PC-9 (cell line): ENCODE measurements around the gene CRACDL. TPM values are rescaled to one million over a fixed set of nuclear protein-coding genes. Genes with fewer than 3 reads are reported as not detected.

Experiments
- BruUV-seq: library from RNA; stranded (reverse); fragments of 400-500 nt; replicated peaks from 2 replicates; lab custom pipeline; 2021; lab: Mats Ljungman, UMichigan
- CTCF ChIA-PET: fragments of 300-600 bp; sonication (Branson Sonifier 250); formaldehyde crosslinking; loops from one replicate; lab custom pipeline; 2022; ENCODE audit warnings: antibody characterized with exemption; lab: Charles Lee
- POLR2A ChIA-PET: fragments of 300-600 bp; sonication (Branson Sonifier 250); formaldehyde crosslinking; loops from one replicate; lab custom pipeline; 2022; ENCODE audit warnings: antibody characterized with exemption; ENCODE audit not compliant: unreplicated experiment; lab: Charles Lee
- DNase-seq, 2 experiments: peaks; one replicate each; pipeline versions ENCODE4 v3.0.0 to v3.0.0-alpha.2; 2015 to 2022; ENCODE audit warnings: mixed read lengths in 1 of 2
- H2AFZ ChIP-seq: fragments of 200-600 bp; sonication (generic); 2 replicates; pipeline ENCODE4 v1.8.1; 2017; ENCODE audit warnings: antibody characterized with exemption
- H3F3A ChIP-seq: fragments of 200-600 bp; sonication (generic); 2 replicates; pipeline ENCODE4 v1.8.1; 2017; ENCODE audit warnings: antibody characterized with exemption, mild to moderate bottlenecking, low read depth; ENCODE audit not compliant: insufficient read depth
- H3K27ac ChIP-seq: fragments of 200-600 bp; sonication (generic); 2 replicates; pipeline ENCODE4 v1.6.1; 2016; ENCODE audit warnings: mixed run types
- H3K27me3 ChIP-seq: fragments of 200-600 bp; sonication (generic); 2 replicates; pipeline ENCODE4 v1.6.1; 2016; ENCODE audit warnings: low read depth, mixed run types; ENCODE audit not compliant: insufficient read depth
- H3K36me3 ChIP-seq: fragments of 200-600 bp; sonication (generic); 2 replicates; pipeline ENCODE4 v1.6.1; 2016; ENCODE audit warnings: low read depth, mixed run types
- H3K4me1 ChIP-seq: fragments of 200-600 bp; sonication (generic); replicated peaks from 2 replicates; pipeline ENCODE4 v1.6.1; 2016; ENCODE audit warnings: mixed run types; ENCODE audit not compliant: insufficient read depth
- H3K4me2 ChIP-seq: fragments of 200-600 bp; sonication (generic); 2 replicates; pipeline ENCODE4 v1.6.1; 2017; ENCODE audit warnings: mixed run types
- H3K4me3 ChIP-seq: fragments of 200-600 bp; sonication (generic); 2 replicates; pipeline ENCODE4 v1.6.1; 2016; ENCODE audit warnings: mixed run types
- H3K79me2 ChIP-seq: fragments of 200-600 bp; sonication (generic); 2 replicates; pipeline ENCODE4 v1.6.1; 2017; ENCODE audit warnings: low read depth, mixed run types
- H3K9me2 ChIP-seq: fragments of 200-600 bp; sonication (generic); 2 replicates; pipeline ENCODE4 v1.8.1; 2017; ENCODE audit warnings: mild to moderate bottlenecking; ENCODE audit not compliant: insufficient read depth
- H3K9me3 ChIP-seq: fragments of 200-600 bp; sonication (generic); 2 replicates; pipeline ENCODE4 v1.8.1; 2016; ENCODE audit warnings: low read depth; ENCODE audit not compliant: insufficient read depth
- H4K20me1 ChIP-seq: fragments of 200-600 bp; sonication (generic); 2 replicates; pipeline ENCODE4 v1.8.1; 2017; ENCODE audit not compliant: insufficient read depth
- CTCF ChIP-seq: fragments of 200-600 bp; sonication (generic); conservative IDR thresholded peaks from 2 replicates; pipeline ENCODE4 v1.6.1; 2017; ENCODE audit warnings: mixed run types, antibody characterized with exemption, mild to moderate bottlenecking, moderate library complexity
- EZH2 ChIP-seq: fragments of 200-600 bp; sonication (generic); IDR thresholded peaks from 2 replicates; pipeline ENCODE4 v1.8.0; 2017; ENCODE audit warnings: antibody characterized with exemption, low read depth
- intact Hi-C: fragments of 100-400 bp; cut with micrococcal nuclease; formaldehyde crosslinking; loops from one replicate; pipeline ENCODE4 v1.10.0; 2022; ENCODE audit not compliant: unreplicated experiment
- total RNA-seq: library from RNA; stranded (reverse); gene quantifications from 2 replicates; pipeline ENCODE4 v1.2.3, GENCODE V29; 2021

The CRACDL gene
- total RNA-seq, 1 experiment from 2014 or later = 33.7 TPM

DNA sequence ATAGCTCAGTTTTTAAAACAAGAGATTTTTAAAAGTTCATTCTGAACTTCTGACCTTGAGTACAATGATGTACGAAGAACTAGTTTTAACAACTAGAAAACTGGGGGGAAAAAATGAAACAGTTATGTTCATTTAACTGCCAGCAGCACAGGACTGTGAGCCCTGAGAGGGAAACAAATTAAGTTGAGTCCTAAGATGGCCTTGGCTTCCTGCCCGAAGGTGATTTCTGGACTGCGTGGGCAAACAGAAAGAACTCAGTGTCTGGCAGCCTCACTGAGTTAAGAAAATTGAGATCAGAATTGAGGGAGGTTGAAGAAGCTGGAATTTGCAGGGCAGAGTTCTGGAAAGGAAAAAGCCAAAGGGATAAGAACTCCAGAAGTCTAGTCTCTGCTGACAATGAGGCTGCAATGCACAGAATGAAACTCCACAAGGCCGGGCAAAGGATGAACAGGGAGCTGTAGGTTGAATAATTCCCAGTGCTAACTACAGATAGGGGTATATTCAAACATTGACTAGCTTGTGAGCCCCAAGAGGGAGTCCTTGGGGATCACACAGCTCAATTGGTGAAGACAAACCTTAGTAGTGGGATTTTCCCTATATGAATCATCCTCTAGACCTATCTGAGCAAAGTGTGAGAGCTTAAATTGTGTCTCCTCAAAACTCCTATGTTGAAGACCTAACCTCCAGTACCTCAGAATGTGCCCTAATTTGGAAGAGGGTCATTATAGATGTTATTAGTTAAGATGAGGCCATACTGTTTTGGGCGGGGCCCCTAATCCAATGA lies 13.1 kb upstream of the CRACDL start:
- no TSS peak for BruUV-seq
- Histone ChIP-seq H3K9me2 (no peaks in the 10 kb centered on the region), H3K27me3 (0 out of 2 replicates have a peak, but pooled peaks cover 2% of the 10 kb centered on the region), H2AFZ (no peak overlapping the region), H3K79me2 (no peaks in the 10 kb centered on the region), H3K4me3 (no peak overlapping the region), H3K27ac (no peak overlapping the region), H3K4me2 (no peak overlapping the region), H3F3A (no peaks in the 10 kb centered on the region; the same call in 1 of the 2 replicates), H3K4me1 (no peaks in the 10 kb centered on the region), H3K9me3 (no peaks in the 10 kb centered on the region), H4K20me1 (0 out of 2 replicates have a peak, but pooled peaks cover 3% of the 10 kb centered on the region), H3K36me3 (no peaks in the 10 kb centered on the region)
- ChIA-PET POLR2A (interaction anchor here (0.6 to 0.7 kb wide), 2 partner anchors 999 to 1908 kb away, joined by 3 read pairs; no protein-coding TSS in a partner anchor), CTCF (no interaction called here)
- intact Hi-C loops = no loop called here
- TF ChIP-seq CTCF (no peak), EZH2 (no peak)
- DNase-seq = no peak

DNA sequence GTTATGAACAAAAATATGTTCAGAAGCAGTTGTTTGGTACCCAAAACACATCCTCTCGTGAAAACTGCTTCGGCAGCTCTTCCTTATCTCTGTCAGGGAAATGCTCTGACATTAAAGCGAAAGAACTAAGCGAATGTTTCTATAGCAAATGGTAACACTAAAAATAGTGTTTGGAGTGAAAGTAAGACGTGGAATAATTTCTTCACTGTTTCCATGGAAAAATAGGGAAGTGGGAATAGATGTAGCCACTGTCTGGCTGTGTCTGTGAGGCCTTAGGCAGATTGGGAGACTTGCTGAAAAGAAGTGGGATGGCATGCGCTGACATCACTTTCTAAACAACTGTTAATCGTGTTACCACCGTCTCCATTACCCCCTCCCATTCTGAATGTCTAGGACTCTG lies 11.5 kb upstream of the CRACDL start:
- Histone ChIP-seq H2AFZ (no peak overlapping the region), H3K36me3 (no peaks in the 10 kb centered on the region), H3K4me1 (no peaks in the 10 kb centered on the region), H3F3A (no peaks in the 10 kb centered on the region; the same call in 1 of the 2 replicates), H3K9me2 (no peaks in the 10 kb centered on the region), H3K4me2 (no peak overlapping the region), H3K9me3 (no peaks in the 10 kb centered on the region), H4K20me1 (0 out of 2 replicates have a peak, but pooled peaks cover 3% of the 10 kb centered on the region), H3K4me3 (no peak overlapping the region), H3K27ac (no peak overlapping the region), H3K27me3 (0 out of 2 replicates have a peak, but pooled peaks cover 2% of the 10 kb centered on the region), H3K79me2 (no peaks in the 10 kb centered on the region)
- TF ChIP-seq CTCF (no peak), EZH2 (no peak)
- CTCF ChIA-PET = no interaction called here
- no peak for DNase-seq
- POLR2A ChIA-PET = no interaction called here
- BruUV-seq = no TSS peak
- intact Hi-C loops = no loop called here

DNA sequence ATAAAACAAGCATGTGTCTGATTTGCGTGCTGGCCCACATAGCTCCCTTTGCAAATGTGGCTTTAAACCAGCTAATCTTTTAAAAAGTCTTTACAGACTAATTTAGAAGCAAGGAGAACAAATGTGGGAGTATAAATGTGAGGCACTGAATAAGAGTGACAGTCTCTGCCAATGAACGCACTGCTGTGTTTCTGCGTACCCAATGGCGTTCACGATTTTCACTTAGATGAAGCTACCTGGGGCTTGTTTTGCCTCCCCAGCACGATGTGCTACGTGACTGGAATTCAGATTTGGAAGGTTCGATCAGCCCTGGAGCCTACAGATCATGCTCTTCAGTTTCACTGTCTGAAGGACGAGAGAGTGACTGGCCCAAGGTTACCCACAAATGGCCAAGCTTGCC lies 10.8 kb upstream of the CRACDL start:
- H3K36me3 ChIP-seq = no peaks in the 10 kb centered on the region
- TF ChIP-seq EZH2 (no peak), CTCF (no peak)
- H3K4me1 ChIP-seq = no peaks in the 10 kb centered on the region
- no peaks in the 10 kb centered on the region for H3K9me2 ChIP-seq
- 0 out of 2 replicates have a peak, but pooled peaks cover 3% of the 10 kb centered on the region for H4K20me1 ChIP-seq
- no peak overlapping the region for H3K27ac ChIP-seq
- BruUV-seq = no TSS peak
- no peaks in the 10 kb centered on the region; the same call in 1 of the 2 replicates for H3F3A ChIP-seq
- 0 out of 2 replicates have a peak, but pooled peaks cover 2% of the 10 kb centered on the region for H3K27me3 ChIP-seq
- no peak overlapping the region for H2AFZ ChIP-seq
- ChIA-PET POLR2A (no interaction called here), CTCF (no interaction called here)
- intact Hi-C loops = no loop called here
- no peak overlapping the region for H3K4me3 ChIP-seq
- H3K4me2 ChIP-seq = no peak overlapping the region
- H3K79me2 ChIP-seq = no peaks in the 10 kb centered on the region
- H3K9me3 ChIP-seq = no peaks in the 10 kb centered on the region
- no peak for DNase-seq
